HEK293 (cell line): ENCODE measurements around the gene NUAK1.

Source experiments
- CTCF ChIA-PET: fragments of 350-600 bp; formaldehyde crosslinking; extraction: SDS; loops from one replicate; lab custom pipeline; 2021; ENCODE audit warnings: antibody characterized with exemption; lab: Yijun Ruan, JAX
- POLR2A ChIA-PET: fragments of 300-600 bp; formaldehyde crosslinking; extraction: SDS; loops from one replicate; lab custom pipeline; 2020; ENCODE audit warnings: antibody characterized with exemption, inconsistent platforms; lab: Yijun Ruan, JAX
- H3K27ac ChIP-seq: fragments of 200-500 bp; sonication (Bioruptor generic); 2 replicates; pipeline ENCODE4 v1.5.1; 2014; ENCODE audit warnings: low read depth, low read length, control low read depth, inconsistent platforms; ENCODE audit errors: extremely low read depth
- H3K36me3 ChIP-seq, 2 experiments: fragments of 200-500 bp in 1 of 2; sonication (Bioruptor generic) in 1 of 2; 1 replicate in 1 of 2; 2 replicates in 1 of 2; pipeline ENCODE4 v1.5.1; 2014 to 2017; ENCODE audit warnings: inconsistent platforms in 2 of 2, low read length in 2 of 2; ENCODE audit not compliant: control insufficient read depth in 2 of 2, insufficient read depth in 1 of 2
- H3K4me1 ChIP-seq: fragments of 200-500 bp; sonication (Bioruptor generic); 2 replicates; pipeline ENCODE4 v1.5.1; 2014; ENCODE audit warnings: mild to moderate bottlenecking, low read length, inconsistent platforms; ENCODE audit not compliant: control insufficient read depth, insufficient read depth
- H3K4me3 ChIP-seq: 2 replicates; pipeline ENCODE4 v1.5.1; 2011; ENCODE audit warnings: low read depth, mild to moderate bottlenecking, control low read depth, low read length, moderate library complexity
- H3K9me3 ChIP-seq: fragments of 200-500 bp; sonication (Bioruptor generic); 2 replicates; pipeline ENCODE4 v1.5.1; 2014; ENCODE audit warnings: low read depth, low read length, inconsistent platforms; ENCODE audit not compliant: control insufficient read depth, insufficient read depth
- AEBP2 ChIP-seq: fragments of 450-650 bp; formaldehyde crosslinking; IDR thresholded peaks from 2 replicates; pipeline ENCODE4 v1.5.1; 2016; ENCODE audit warnings: missing biosample characterization, missing genetic modification characterization, borderline replicate concordance
- BCL11A ChIP-seq: fragments of 450-650 bp; formaldehyde crosslinking; IDR thresholded peaks from 2 replicates; pipeline ENCODE4 v1.5.1; 2016; ENCODE audit warnings: low read depth, missing biosample characterization, missing genetic modification characterization
- CTCF ChIP-seq: fragments of 450-650 bp; formaldehyde crosslinking; IDR thresholded peaks from 2 replicates; pipeline ENCODE4 v1.5.1; 2016; ENCODE audit warnings: missing biosample characterization, missing genetic modification characterization
- KLF16 ChIP-seq: fragments of 450-650 bp; formaldehyde crosslinking; IDR thresholded peaks from 2 replicates; pipeline ENCODE4 v1.5.1; 2017; ENCODE audit warnings: missing biosample characterization, missing genetic modification characterization
- PRDM2 ChIP-seq: fragments of 450-650 bp; formaldehyde crosslinking; IDR thresholded peaks from 2 replicates; pipeline ENCODE4 v1.5.1; 2016; ENCODE audit warnings: missing biosample characterization, missing genetic modification characterization, borderline replicate concordance
- SCRT2 ChIP-seq: fragments of 450-650 bp; formaldehyde crosslinking; IDR thresholded peaks from 2 replicates; pipeline ENCODE4 v1.5.1; 2016; ENCODE audit warnings: missing biosample characterization, missing genetic modification characterization
- ZNF157 ChIP-seq: fragments of 450-650 bp; formaldehyde crosslinking; IDR thresholded peaks from 2 replicates; pipeline ENCODE4 v1.5.1; 2016; ENCODE audit warnings: missing biosample characterization, missing genetic modification characterization
- ZNF221 ChIP-seq: fragments of 450-650 bp; formaldehyde crosslinking; IDR thresholded peaks from 2 replicates; pipeline ENCODE4 v1.5.1; 2017; ENCODE audit warnings: missing biosample characterization, missing genetic modification characterization, borderline replicate concordance
- ZNF513 ChIP-seq: fragments of 450-650 bp; IDR thresholded peaks from 2 replicates; pipeline ENCODE4 v1.5.1; 2018; ENCODE audit warnings: missing biosample characterization, missing genetic modification characterization
- ZNF768 ChIP-seq: fragments of 450-650 bp; formaldehyde crosslinking; IDR thresholded peaks from 2 replicates; pipeline ENCODE4 v1.5.1; 2018; ENCODE audit warnings: missing biosample characterization, mild to moderate bottlenecking, missing genetic modification characterization
- ZNF777 ChIP-seq: fragments of 450-650 bp; formaldehyde crosslinking; IDR thresholded peaks from 2 replicates; pipeline ENCODE4 v1.5.1; 2017; ENCODE audit warnings: missing biosample characterization, missing genetic modification characterization, borderline replicate concordance
- ZNF785 ChIP-seq: fragments of 450-650 bp; formaldehyde crosslinking; IDR thresholded peaks from 2 replicates; pipeline ENCODE4 v1.5.1; 2016; ENCODE audit warnings: missing biosample characterization, missing genetic modification characterization
- ZSCAN5A ChIP-seq: fragments of 450-650 bp; formaldehyde crosslinking; IDR thresholded peaks from 2 replicates; pipeline ENCODE4 v1.5.1; 2016; ENCODE audit warnings: missing biosample characterization, missing genetic modification characterization

Gene NUAK1

DNA sequence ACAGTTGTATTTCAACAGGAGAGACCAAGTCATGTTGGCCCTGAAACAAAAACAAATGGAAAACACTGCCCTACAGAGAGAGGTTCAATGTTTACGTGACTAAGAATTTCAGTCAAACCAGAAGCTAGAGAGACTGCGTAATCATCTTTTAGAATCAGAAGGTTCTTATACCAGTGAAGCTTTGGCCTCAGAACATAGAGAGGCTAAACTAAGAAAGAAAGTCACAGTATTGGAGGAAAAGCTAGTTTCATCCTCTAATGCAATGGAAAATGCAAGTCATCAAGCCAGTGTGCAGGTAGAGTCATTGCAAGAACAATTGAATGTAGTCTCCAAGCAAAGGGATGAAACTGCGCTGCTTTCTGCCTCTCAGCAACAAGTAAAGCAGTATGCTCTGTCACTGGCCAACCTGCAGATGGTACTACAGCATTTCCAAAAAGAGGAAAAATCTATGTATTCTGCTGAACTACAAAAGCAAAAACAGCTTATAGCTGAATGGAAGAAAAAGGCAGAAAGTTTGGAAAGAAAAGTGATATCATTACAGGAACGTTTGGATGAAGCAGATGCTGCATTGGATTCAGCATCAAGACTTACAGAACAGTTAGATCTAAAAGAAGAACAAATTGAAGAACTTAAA lies 32.5 kb upstream of the NUAK1 start:
- POLR2A ChIA-PET = no interaction called here
- H3K4me3 ChIP-seq = no peak overlapping the region
- CTCF ChIA-PET = interaction anchor here (0.6 to 1.7 kb wide), 5 partner anchors 15 to 749 kb away, joined by 3 to 7 read pairs (median 3); no protein-coding TSS in a partner anchor
- H3K36me3 ChIP-seq = no peaks in the 10 kb centered on the region
- H3K9me3 ChIP-seq = no peaks in the 10 kb centered on the region
- H3K4me1 ChIP-seq = no peaks in the 10 kb centered on the region; the same call in 1 of the 2 replicates
- no peak for TF ChIP-seq ZSCAN5A (tag by site-specific recombination)
- peak; percentile 16; the same call in 1 of the 2 replicates for TF ChIP-seq CTCF (tag by site-specific recombination)
- 0 out of 2 replicates have a peak, but pooled peaks have one; percentile 16 for TF ChIP-seq SCRT2 (tag by site-specific recombination)
- no peak overlapping the region for H3K27ac ChIP-seq

- Histone ChIP-seq H3K36me3 (no peaks in the 10 kb centered on the region), H3K4me1 (no peaks in the 10 kb centered on the region; the same call in 1 of the 2 replicates), H3K4me3 (no peak overlapping the region), H3K9me3 (no peaks in the 10 kb centered on the region), H3K27ac (no peak overlapping the region)
- ChIA-PET POLR2A (no interaction called here), CTCF (interaction anchor here (0.6 to 1.5 kb wide), 2 partner anchors 54 to 193 kb away, joined by 3 to 7 read pairs; no protein-coding TSS in a partner anchor)
- TF ChIP-seq KLF16 (tag by site-specific recombination) = no peak
- TF ChIP-seq ZNF768 (tag by site-specific recombination) = no peak
- TF ChIP-seq CTCF (tag by site-specific recombination) = no peak
- TF ChIP-seq ZNF221 (tag by site-specific recombination) = no peak
- TF ChIP-seq ZNF777 (tag by site-specific recombination) = no peak
- no peak for TF ChIP-seq ZNF785 (tag by site-specific recombination)
- TF ChIP-seq ZNF513 (tag by site-specific recombination) = no peak
- no peak for TF ChIP-seq ZNF157 (tag by site-specific recombination)
- TF ChIP-seq BCL11A = no peak
- no peak for TF ChIP-seq AEBP2
- no peak for TF ChIP-seq PRDM2 (tag by site-specific recombination)
These were observed 31.5 kb upstream of the NUAK1 start for GRCh38 chr12:106170285-106170684.
